Smooth muscle cell (in vitro differentiated cells): ENCODE measurements around the gene APMAP. TPM values are rescaled to one million over a fixed set of nuclear protein-coding genes. Genes with fewer than 3 reads are reported as not detected.

ENCODE experiments used
- DNase-seq: peaks from one replicate; lab custom pipeline; 2025; ENCODE audit not compliant: unreplicated experiment; lab: John Stamatoyannopoulos, UW
- H2AFZ ChIP-seq: fragments of 200-600 bp; sonication (generic); 2 replicates; pipeline ENCODE4 v1.6.0; 2016; ENCODE audit warnings: antibody characterized with exemption, low read depth, mild to moderate bottlenecking
- H3F3A ChIP-seq: fragments of 200-600 bp; sonication (generic); 2 replicates; pipeline ENCODE4 v1.6.0; 2017; ENCODE audit warnings: antibody characterized with exemption, low read depth
- H3K27ac ChIP-seq: fragments of 200-600 bp; sonication (generic); 2 replicates; pipeline ENCODE4 v1.5.1; 2016; ENCODE audit warnings: low read depth, mild to moderate bottlenecking
- H3K27me3 ChIP-seq: fragments of 200-600 bp; sonication (generic); 2 replicates; pipeline ENCODE4 v1.6.1; 2016; ENCODE audit warnings: low read depth, mild to moderate bottlenecking
- H3K36me3 ChIP-seq: fragments of 200-600 bp; sonication (generic); 2 replicates; pipeline ENCODE4 v1.5.1; 2016; ENCODE audit warnings: low read depth
- H3K4me1 ChIP-seq: fragments of 200-600 bp; sonication (generic); 2 replicates; pipeline ENCODE4 v1.5.1; 2016; ENCODE audit warnings: low read depth
- H3K4me2 ChIP-seq: fragments of 200-600 bp; sonication (generic); 2 replicates; pipeline ENCODE4 v1.6.0; 2016; ENCODE audit warnings: mild to moderate bottlenecking
- H3K4me3 ChIP-seq: fragments of 200-600 bp; sonication (generic); 2 replicates; pipeline ENCODE4 v1.5.1; 2016; ENCODE audit warnings: mild to moderate bottlenecking
- H3K79me2 ChIP-seq: fragments of 200-600 bp; sonication (generic); 2 replicates; pipeline ENCODE4 v1.6.0; 2016; ENCODE audit warnings: low read depth, mild to moderate bottlenecking
- H3K9ac ChIP-seq: fragments of 200-600 bp; sonication (generic); 2 replicates; pipeline ENCODE4 v1.6.0; 2016; ENCODE audit warnings: low read depth
- H3K9me3 ChIP-seq: fragments of 200-600 bp; sonication (generic); replicated peaks from 2 replicates; pipeline ENCODE4 v1.5.1; 2016; ENCODE audit warnings: low read depth
- H4K20me1 ChIP-seq: fragments of 200-600 bp; sonication (generic); 2 replicates; pipeline ENCODE4 v1.6.0; 2016; ENCODE audit warnings: low read depth
- CTCF ChIP-seq: fragments of 200-600 bp; sonication (generic); IDR thresholded peaks from 2 replicates; pipeline ENCODE4 v1.5.1; 2017; ENCODE audit warnings: borderline replicate concordance, mild to moderate bottlenecking, antibody characterized with exemption; ENCODE audit not compliant: insufficient read depth, poor library complexity, severe bottlenecking
- WGBS: methylation state at CpG from one replicate; pipeline ENCODE4 v1.1.7; 2016; ENCODE audit warnings: low lambda C conversion rate; 5-methylcytosine and 5-hydroxymethylcytosine counted together
- polyA plus RNA-seq: library from polyadenylated mRNA; unstranded; fragments of >200 nt; fragmentation: Nextera tagmentation; extraction: Ambion mirVana; gene quantifications from 2 replicates; pipeline ENCODE4 v1.2.1, GENCODE V29; 2016
- total RNA-seq: library from RNA; depleted of rRNA; stranded (reverse); fragments of >200 nt; gene quantifications from 2 replicates; pipeline ENCODE4 v1.2.3, GENCODE V29; 2014

APMAP gene
- total and polyA plus RNA-seq, 2 experiments from 2014 or later = 54.4 to 86.9 TPM

GRCh38 chr20:24972341-24972740 is 20.2 kb downstream of the APMAP start:
- no peak for TF ChIP-seq CTCF
- Histone ChIP-seq H3K79me2 (peaks cover 10% of the 10 kb centered on the region), H4K20me1 (no peaks in the 10 kb centered on the region), H3K27me3 (no peaks in the 10 kb centered on the region), H3K4me2 (no peak overlapping the region), H3K27ac (no peak overlapping the region), H3F3A (no peaks in the 10 kb centered on the region), H3K4me3 (no peak overlapping the region), H3K9ac (no peak overlapping the region), H3K9me3 (no peaks in the 10 kb centered on the region), H3K4me1 (no peaks in the 10 kb centered on the region), H2AFZ (no peak overlapping the region), H3K36me3 (peaks cover 10% of the 10 kb centered on the region)
- 86% methylated on average over 2 of the region's 2 CpGs for WGBS
- DNase-seq = no peak

- H3K27ac ChIP-seq = no peak overlapping the region
- no peaks in the 10 kb centered on the region for H4K20me1 ChIP-seq
- H3K27me3 ChIP-seq = no peaks in the 10 kb centered on the region
- H3K4me1 ChIP-seq = no peaks in the 10 kb centered on the region
- DNase-seq = no peak
- peaks cover 5% of the 10 kb centered on the region for H3K36me3 ChIP-seq
- H3K4me3 ChIP-seq = no peak overlapping the region
- H3K4me2 ChIP-seq = no peak overlapping the region
- no peak overlapping the region for H3K9ac ChIP-seq
- no peaks in the 10 kb centered on the region for H3K9me3 ChIP-seq
- WGBS = 91% methylated on average over 6 of the region's 6 CpGs
- TF ChIP-seq CTCF = no peak
- peaks cover 10% of the 10 kb centered on the region for H3K79me2 ChIP-seq
- no peak overlapping the region for H2AFZ ChIP-seq
- H3F3A ChIP-seq = no peaks in the 10 kb centered on the region
These were observed 21.0 kb downstream of the APMAP start for GRCh38 chr20:24971376-24972101.

GRCh38 chr20:24970754-24971153 is 21.8 kb downstream of the APMAP start:
- H3K36me3 ChIP-seq = peaks cover 4% of the 10 kb centered on the region
- no peaks in the 10 kb centered on the region for H3K9me3 ChIP-seq
- H3K4me3 ChIP-seq = no peak overlapping the region
- H3K79me2 ChIP-seq = peaks cover 9% of the 10 kb centered on the region
- no peaks in the 10 kb centered on the region for H3F3A ChIP-seq
- H3K4me1 ChIP-seq = no peaks in the 10 kb centered on the region
- no peak overlapping the region for H2AFZ ChIP-seq
- 99% methylated on average over 8 of the region's 8 CpGs for WGBS
- H4K20me1 ChIP-seq = no peaks in the 10 kb centered on the region
- no peak for TF ChIP-seq CTCF
- H3K27ac ChIP-seq = no peak overlapping the region
- no peak overlapping the region for H3K9ac ChIP-seq
- H3K27me3 ChIP-seq = no peaks in the 10 kb centered on the region
- no peak for DNase-seq
- H3K4me2 ChIP-seq = no peak overlapping the region

GRCh38 chr20:24970030-24970553 is 22.5 kb downstream of the APMAP start:
- no peak for DNase-seq
- H3K9ac ChIP-seq = no peak overlapping the region
- TF ChIP-seq CTCF = no peak
- no peaks in the 10 kb centered on the region for H3K36me3 ChIP-seq
- no peak overlapping the region for H2AFZ ChIP-seq
- H3F3A ChIP-seq = no peaks in the 10 kb centered on the region
- H3K4me1 ChIP-seq = no peaks in the 10 kb centered on the region
- no peaks in the 10 kb centered on the region for H3K9me3 ChIP-seq
- H3K4me3 ChIP-seq = no peak overlapping the region
- H4K20me1 ChIP-seq = no peaks in the 10 kb centered on the region
- H3K27ac ChIP-seq = no peak overlapping the region
- H3K79me2 ChIP-seq = peaks cover 2% of the 10 kb centered on the region
- no peaks in the 10 kb centered on the region for H3K27me3 ChIP-seq
- H3K4me2 ChIP-seq = no peak overlapping the region
- WGBS = 95% methylated on average over 5 of the region's 5 CpGs
